HEK293 (cell line): ENCODE measurements around the gene SLC33A1.

Experiments
- GLI4 ChIP-seq: fragments of 450-650 bp; formaldehyde crosslinking; IDR thresholded peaks from 2 replicates; pipeline ENCODE4 v1.5.1; 2016; ENCODE audit warnings: missing biosample characterization, missing genetic modification characterization
- GLIS2 ChIP-seq: fragments of 450-650 bp; formaldehyde crosslinking; IDR thresholded peaks from 2 replicates; pipeline ENCODE4 v1.5.1; 2016; ENCODE audit warnings: missing biosample characterization, missing genetic modification characterization
- HOXC10 ChIP-seq: sonication (generic); formaldehyde crosslinking; IDR thresholded peaks from 2 replicates; pipeline ENCODE4 v1.8.1; 2023; ENCODE audit warnings: mild to moderate bottlenecking, missing genetic modification reagents
- PATZ1 ChIP-seq: fragments of 450-650 bp; formaldehyde crosslinking; IDR thresholded peaks from 2 replicates; pipeline ENCODE4 v1.5.1; 2016; ENCODE audit warnings: missing biosample characterization, missing genetic modification characterization
- PBX3 ChIP-seq: sonication (generic); formaldehyde crosslinking; IDR thresholded peaks from 2 replicates; pipeline ENCODE4 v1.8.1; 2022; ENCODE audit warnings: mild to moderate bottlenecking, moderate library complexity, missing genetic modification reagents
- PRDM4 ChIP-seq: fragments of 450-650 bp; formaldehyde crosslinking; IDR thresholded peaks from 2 replicates; pipeline ENCODE4 v1.5.1; 2017; ENCODE audit warnings: missing biosample characterization, missing genetic modification characterization
- REPIN1 ChIP-seq: fragments of 450-650 bp; formaldehyde crosslinking; IDR thresholded peaks from 2 replicates; pipeline ENCODE4 v1.5.1; 2017; ENCODE audit warnings: missing biosample characterization, missing genetic modification characterization, low read depth
- TSHZ1 ChIP-seq: fragments of 450-650 bp; formaldehyde crosslinking; IDR thresholded peaks from 2 replicates; pipeline ENCODE4 v1.5.1; 2016; ENCODE audit warnings: missing biosample characterization, missing genetic modification characterization, borderline replicate concordance
- YY2 ChIP-seq: fragments of 450-650 bp; formaldehyde crosslinking; IDR thresholded peaks from 2 replicates; pipeline ENCODE4 v1.5.1; 2016; ENCODE audit warnings: missing biosample characterization, missing genetic modification characterization
- ZBTB10 ChIP-seq: fragments of 450-650 bp; formaldehyde crosslinking; IDR thresholded peaks from 2 replicates; pipeline ENCODE4 v1.5.1; 2016; ENCODE audit warnings: missing biosample characterization, missing genetic modification characterization
- ZBTB44 ChIP-seq: fragments of 450-650 bp; IDR thresholded peaks from 2 replicates; pipeline ENCODE4 v1.5.1; 2018; ENCODE audit warnings: missing biosample characterization, mild to moderate bottlenecking, missing genetic modification characterization
- ZNF114 ChIP-seq: fragments of 450-650 bp; formaldehyde crosslinking; IDR thresholded peaks from 2 replicates; pipeline ENCODE4 v1.5.0; 2017; ENCODE audit warnings: missing biosample characterization, missing genetic modification characterization
- ZNF121 ChIP-seq: fragments of 450-650 bp; formaldehyde crosslinking; IDR thresholded peaks from 2 replicates; pipeline ENCODE4 v1.5.1; 2016; ENCODE audit warnings: missing biosample characterization, missing genetic modification characterization
- ZNF174 ChIP-seq: fragments of 450-650 bp; formaldehyde crosslinking; IDR thresholded peaks from 2 replicates; pipeline ENCODE4 v1.5.0; 2017; ENCODE audit warnings: missing biosample characterization, mild to moderate bottlenecking, missing genetic modification characterization
- ZNF2 ChIP-seq: fragments of 450-650 bp; formaldehyde crosslinking; IDR thresholded peaks from 2 replicates; pipeline ENCODE4 v1.5.1; 2016; ENCODE audit warnings: missing biosample characterization, missing genetic modification characterization
- ZNF221 ChIP-seq: fragments of 450-650 bp; formaldehyde crosslinking; IDR thresholded peaks from 2 replicates; pipeline ENCODE4 v1.5.1; 2017; ENCODE audit warnings: missing biosample characterization, missing genetic modification characterization, borderline replicate concordance
- ZNF544 ChIP-seq: fragments of 450-650 bp; formaldehyde crosslinking; IDR thresholded peaks from 2 replicates; pipeline ENCODE4 v1.5.0; 2017; ENCODE audit warnings: missing biosample characterization, missing genetic modification characterization
- ZNF560 ChIP-seq: fragments of 450-650 bp; formaldehyde crosslinking; IDR thresholded peaks from 2 replicates; pipeline ENCODE4 v1.5.1; 2017; ENCODE audit warnings: missing biosample characterization, missing genetic modification characterization, borderline replicate concordance
- ZNF585B ChIP-seq: fragments of 450-650 bp; formaldehyde crosslinking; IDR thresholded peaks from 2 replicates; pipeline ENCODE4 v1.5.1; 2016; ENCODE audit warnings: missing biosample characterization, missing genetic modification characterization
- ZNF621 ChIP-seq: fragments of 450-650 bp; formaldehyde crosslinking; IDR thresholded peaks from 2 replicates; pipeline ENCODE4 v1.5.1; 2017; ENCODE audit warnings: missing biosample characterization, missing genetic modification characterization
- ZNF626 ChIP-seq: fragments of 450-650 bp; sonication (Bioruptor Pico); formaldehyde crosslinking; IDR thresholded peaks from 2 replicates; pipeline ENCODE4 v1.5.1; 2018; ENCODE audit warnings: missing biosample characterization, missing genetic modification characterization, inconsistent platforms
- ZNF629 ChIP-seq: fragments of 450-650 bp; formaldehyde crosslinking; IDR thresholded peaks from 2 replicates; pipeline ENCODE4 v1.5.1; 2017; ENCODE audit warnings: missing biosample characterization, missing genetic modification characterization
- ZNF747 ChIP-seq: fragments of 450-650 bp; formaldehyde crosslinking; IDR thresholded peaks from 2 replicates; pipeline ENCODE4 v1.5.1; 2016; ENCODE audit warnings: missing biosample characterization, missing genetic modification characterization
- ZNF830 ChIP-seq: fragments of 450-650 bp; IDR thresholded peaks from 2 replicates; pipeline ENCODE4 v1.5.0; 2018; ENCODE audit warnings: missing biosample characterization, missing genetic modification characterization, low read depth, mild to moderate bottlenecking, moderate library complexity
- ZXDB ChIP-seq: fragments of 450-650 bp; formaldehyde crosslinking; IDR thresholded peaks from 2 replicates; pipeline ENCODE4 v1.5.1; 2016; ENCODE audit warnings: missing biosample characterization, missing genetic modification characterization

The SLC33A1 gene

GRCh38 chr3:155805802-155806618, 48.2 kb downstream of the SLC33A1 start, which contains the start of gene C3orf33 (continued):
- TF ChIP-seq ZNF629 (tag by site-specific recombination) (0 out of 2 replicates have a peak, but pooled peaks have one; percentile 11), GLI4 (tag by site-specific recombination) (0 out of 2 replicates have a peak, but pooled peaks have one; percentile 35), ZBTB10 (tag by site-specific recombination) (peak; percentile 81), GLIS2 (peak; percentile 68; the same call in 1 of the 2 replicates), ZNF174 (tag by site-specific recombination) (no peak), ZNF621 (no peak), PATZ1 (tag by site-specific recombination) (0 out of 2 replicates have a peak, but pooled peaks have one; percentile 43), ZNF114 (tag by site-specific recombination) (no peak), ZNF626 (tag by site-specific recombination) (no peak), ZNF221 (tag by site-specific recombination) (no peak), ZNF121 (tag by site-specific recombination) (no peak), HOXC10 (CRISPR knock-in tag) (0 out of 2 replicates have a peak, but pooled peaks have one; percentile 18), TSHZ1 (tag by site-specific recombination) (no peak), ZNF585B (no peak), ZBTB44 (tag by site-specific recombination) (0 out of 2 replicates have a peak, but pooled peaks have one; percentile 16), ZNF2 (tag by site-specific recombination) (0 out of 2 replicates have a peak, but pooled peaks have one; percentile 49), ZNF747 (tag by site-specific recombination) (no peak), PBX3 (CRISPR knock-in tag) (0 out of 2 replicates have a peak, but pooled peaks have one; percentile 53), ZXDB (peak; percentile 88), YY2 (peak; percentile 61; the same call in 1 of the 2 replicates), ZNF560 (tag by site-specific recombination) (no peak), ZNF544 (tag by site-specific recombination) (no peak), ZNF830 (no peak), PRDM4 (no peak), REPIN1 (tag by site-specific recombination) (no peak)
